ENCODE data around the gene BTRC.

DNA sequence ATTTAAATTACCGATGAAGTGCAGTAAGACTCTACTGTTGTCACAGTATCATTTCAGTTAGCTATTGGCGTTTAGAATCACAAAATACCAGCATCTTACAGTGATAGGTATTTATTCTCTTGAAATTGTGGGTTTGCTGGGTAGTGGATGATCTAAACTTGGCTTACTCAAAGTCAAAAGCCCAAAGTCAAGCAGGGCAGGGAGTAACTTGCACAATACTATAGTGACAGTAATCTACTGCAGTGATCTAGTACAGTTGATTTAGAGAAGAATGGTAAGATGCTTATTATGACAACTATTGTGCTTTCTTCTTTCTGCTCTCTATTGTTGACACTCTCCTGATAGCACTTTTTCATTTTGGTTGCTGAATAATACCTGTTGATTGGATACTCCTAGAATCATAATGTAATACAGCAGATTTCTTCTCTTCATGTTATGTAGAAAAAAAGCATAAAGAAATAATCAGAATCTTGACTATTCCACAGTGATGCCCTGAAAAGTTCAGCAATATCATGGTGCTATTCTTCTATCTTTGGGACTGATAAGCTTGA, 10.0 kb downstream of the BTRC start:
- no peak for TF ChIP-seq POLR2A (IDR thresholded peaks at IDR 0.05)
- TF ChIP-seq, protein P1, sequence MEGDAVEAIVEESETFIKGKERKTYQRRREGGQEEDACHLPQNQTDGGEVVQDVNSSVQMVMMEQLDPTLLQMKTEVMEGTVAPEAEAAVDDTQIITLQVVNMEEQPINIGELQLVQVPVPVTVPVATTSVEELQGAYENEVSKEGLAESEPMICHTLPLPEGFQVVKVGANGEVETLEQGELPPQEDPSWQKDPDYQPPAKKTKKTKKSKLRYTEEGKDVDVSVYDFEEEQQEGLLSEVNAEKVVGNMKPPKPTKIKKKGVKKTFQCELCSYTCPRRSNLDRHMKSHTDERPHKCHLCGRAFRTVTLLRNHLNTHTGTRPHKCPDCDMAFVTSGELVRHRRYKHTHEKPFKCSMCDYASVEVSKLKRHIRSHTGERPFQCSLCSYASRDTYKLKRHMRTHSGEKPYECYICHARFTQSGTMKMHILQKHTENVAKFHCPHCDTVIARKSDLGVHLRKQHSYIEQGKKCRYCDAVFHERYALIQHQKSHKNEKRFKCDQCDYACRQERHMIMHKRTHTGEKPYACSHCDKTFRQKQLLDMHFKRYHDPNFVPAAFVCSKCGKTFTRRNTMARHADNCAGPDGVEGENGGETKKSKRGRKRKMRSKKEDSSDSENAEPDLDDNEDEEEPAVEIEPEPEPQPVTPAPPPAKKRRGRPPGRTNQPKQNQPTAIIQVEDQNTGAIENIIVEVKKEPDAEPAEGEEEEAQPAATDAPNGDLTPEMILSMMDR (IDR thresholded peaks at IDR 0.05): no peak

Measured in lower leg skin (tissue), 3 donors.